Lower lobe of right lung (tissue), 2 donors: ENCODE measurements around the gene MAP3K7CL. TPM values are rescaled to one million over a fixed set of nuclear protein-coding genes. Genes with fewer than 3 reads are reported as not detected.

Experiments
- ATAC-seq, 2 donors: fragments of 200-7000 bp; cut with Tn5 transposase; one replicate each; pipeline ENCODE4 v1.9.1; 2020 to 2022; ENCODE audit warnings: mild to moderate bottlenecking in 2 of 2, moderate library complexity in 2 of 2
- DNase-seq: peaks from one replicate; pipeline ENCODE4 v3.0.0-alpha.2; 2020
- H3K27ac ChIP-seq: fragments of 200-600 bp; one replicate; pipeline ENCODE4 v1.8.0; 2022
- H3K27me3 ChIP-seq: fragments of 200-600 bp; one replicate; pipeline ENCODE4 v1.8.0; 2022; ENCODE audit warnings: low read depth
- H3K36me3 ChIP-seq: fragments of 200-600 bp; one replicate; pipeline ENCODE4 v1.8.0; 2022; ENCODE audit warnings: mild to moderate bottlenecking
- H3K4me1 ChIP-seq: fragments of 200-600 bp; one replicate; pipeline ENCODE4 v1.8.0; 2022
- H3K4me3 ChIP-seq: fragments of 200-600 bp; one replicate; pipeline ENCODE4 v1.8.0; 2022; ENCODE audit warnings: mild to moderate bottlenecking
- H3K9me3 ChIP-seq: fragments of 200-600 bp; one replicate; pipeline ENCODE4 v1.8.0; 2022
- intact Hi-C: fragments of 100-400 bp; cut with DNase I; formaldehyde crosslinking; loops from one replicate; pipeline ENCODE4 v1.11.0; 2022
- total RNA-seq: library from RNA; stranded (reverse); fragmentation: NEBNext Ultra II Directional; extraction: Animal tissue kit (Norgen Biotek cat#: 25700); gene quantifications from one replicate; pipeline ENCODE4 v1.2.1, GENCODE V29; 2021
- TF ChIP-seq, protein P1 (sequence below): fragments of 200-600 bp; IDR thresholded peaks from one replicate; pipeline ENCODE4 v1.8.0; 2022; ENCODE audit warnings: antibody characterized with exemption, mild to moderate bottlenecking
- donor health status: DM: no; HTN: yes; CAD: no; lungs with severe emphysema.

MAP3K7CL gene
- total RNA-seq, 1 donor from 2014 or later, result 8.3 TPM

DNA sequence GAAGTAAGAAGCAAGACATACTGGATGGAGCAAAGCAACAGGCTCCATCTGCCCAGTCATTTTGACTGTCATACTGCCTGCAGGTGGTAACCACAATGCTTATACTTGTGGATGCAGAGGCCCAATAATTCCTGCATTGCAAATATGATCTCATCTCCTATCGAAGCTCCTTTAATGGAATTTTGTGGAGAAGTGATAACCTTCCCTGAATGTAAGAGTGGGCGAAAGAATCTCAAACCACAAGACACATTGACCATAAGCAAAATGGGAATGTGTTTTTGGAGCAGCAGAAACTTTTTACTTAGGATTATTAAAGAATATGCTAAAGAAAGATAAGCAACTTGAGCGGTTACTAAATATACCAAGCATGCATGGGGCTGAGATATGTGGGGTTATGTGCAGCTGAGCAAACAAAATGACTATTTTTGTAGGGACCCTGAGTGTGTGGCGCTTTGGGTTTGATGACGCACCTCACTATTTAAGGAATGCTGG lies 90.9 kb downstream of the MAP3K7CL start:
- no peak overlapping the region for H3K4me3 ChIP-seq
- intact Hi-C loops, result no loop called here
- H3K36me3 ChIP-seq, result no peaks in the 10 kb centered on the region
- H3K4me1 ChIP-seq, result no peaks in the 10 kb centered on the region
- TF ChIP-seq, protein P1, sequence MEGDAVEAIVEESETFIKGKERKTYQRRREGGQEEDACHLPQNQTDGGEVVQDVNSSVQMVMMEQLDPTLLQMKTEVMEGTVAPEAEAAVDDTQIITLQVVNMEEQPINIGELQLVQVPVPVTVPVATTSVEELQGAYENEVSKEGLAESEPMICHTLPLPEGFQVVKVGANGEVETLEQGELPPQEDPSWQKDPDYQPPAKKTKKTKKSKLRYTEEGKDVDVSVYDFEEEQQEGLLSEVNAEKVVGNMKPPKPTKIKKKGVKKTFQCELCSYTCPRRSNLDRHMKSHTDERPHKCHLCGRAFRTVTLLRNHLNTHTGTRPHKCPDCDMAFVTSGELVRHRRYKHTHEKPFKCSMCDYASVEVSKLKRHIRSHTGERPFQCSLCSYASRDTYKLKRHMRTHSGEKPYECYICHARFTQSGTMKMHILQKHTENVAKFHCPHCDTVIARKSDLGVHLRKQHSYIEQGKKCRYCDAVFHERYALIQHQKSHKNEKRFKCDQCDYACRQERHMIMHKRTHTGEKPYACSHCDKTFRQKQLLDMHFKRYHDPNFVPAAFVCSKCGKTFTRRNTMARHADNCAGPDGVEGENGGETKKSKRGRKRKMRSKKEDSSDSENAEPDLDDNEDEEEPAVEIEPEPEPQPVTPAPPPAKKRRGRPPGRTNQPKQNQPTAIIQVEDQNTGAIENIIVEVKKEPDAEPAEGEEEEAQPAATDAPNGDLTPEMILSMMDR, result no peak
- no peaks in the 10 kb centered on the region for H3K27me3 ChIP-seq
- H3K9me3 ChIP-seq, result no peaks in the 10 kb centered on the region
- DNase-seq (no peak), ATAC-seq (no peak)
- H3K27ac ChIP-seq, result no peak overlapping the region

DNA sequence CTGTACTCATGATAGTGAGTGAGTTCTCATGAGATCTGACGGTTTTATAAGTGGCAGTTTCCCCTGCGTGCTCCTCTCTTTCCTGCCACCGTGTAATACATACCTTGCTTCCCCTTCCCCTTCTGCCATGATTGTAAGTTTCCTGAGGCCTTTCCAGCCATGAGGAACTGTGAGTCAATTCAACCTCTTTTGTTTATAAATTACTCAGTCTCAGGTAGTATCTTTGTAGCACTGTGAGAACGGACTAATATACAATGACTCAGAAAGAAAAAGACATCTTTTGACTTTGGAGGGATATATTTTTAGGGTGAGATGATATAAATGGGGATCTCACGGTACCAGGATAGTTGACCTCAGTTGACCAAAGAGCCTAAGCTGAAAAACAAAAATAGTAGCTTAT lies 93.6 kb downstream of the MAP3K7CL start:
- no peaks in the 10 kb centered on the region for H3K36me3 ChIP-seq
- H3K27ac ChIP-seq, result no peak overlapping the region
- no peak overlapping the region for H3K4me3 ChIP-seq
- H3K27me3 ChIP-seq, result no peaks in the 10 kb centered on the region
- TF ChIP-seq, protein P1, result no peak
- intact Hi-C loops, result no loop called here
- no peaks in the 10 kb centered on the region for H3K4me1 ChIP-seq
- H3K9me3 ChIP-seq, result no peaks in the 10 kb centered on the region
- no peak for ATAC-seq
- no peak for DNase-seq

Other genes with a start within 250 kb of the MAP3K7CL start
- 22.0 TPM for gene LTN1, start 137.8 kb upstream of the MAP3K7CL start, total RNA-seq
- gene RWDD2B, start 111.3 kb upstream of the MAP3K7CL start, total RNA-seq, result 10.8 TPM
- gene USP16, start 106.0 kb upstream of the MAP3K7CL start, total RNA-seq, result 33.4 TPM
- 111 TPM for gene CCT8, start 57.0 kb upstream of the MAP3K7CL start, total RNA-seq
- 148 TPM for gene BACH1, start 168.3 kb downstream of the MAP3K7CL start, total RNA-seq